Fibroblast of the aortic adventitia (primary cell): ENCODE measurements around the gene TMEM51. TPM values are rescaled to one million over a fixed set of nuclear protein-coding genes. Genes with fewer than 3 reads are reported as not detected.

Experiments used
- DNase-seq: peaks from one replicate; pipeline ENCODE4 v3.0.0-alpha.2; 2010; ENCODE audit warnings: low read depth
- H3K4me3 ChIP-seq: 2 replicates; pipeline ENCODE4 v1.5.1; 2011; ENCODE audit warnings: low read depth, mild to moderate bottlenecking, control low read depth, low read length, moderate library complexity
- CTCF ChIP-seq: IDR thresholded peaks from 2 replicates; pipeline ENCODE4 v1.5.1; 2011; ENCODE audit warnings: mild to moderate bottlenecking, low read length, control low read depth, inconsistent platforms; ENCODE audit not compliant: insufficient read depth
- total RNA-seq: library from RNA; depleted of rRNA; stranded (reverse); fragments of >200 nt; gene quantifications from 2 replicates; pipeline ENCODE4 v1.2.3, GENCODE V29; 2012; ENCODE audit warnings: low replicate concordance

Gene TMEM51
- total RNA-seq, 1 donor = 1.4 TPM

- no peak for DNase-seq
- TF ChIP-seq CTCF = no peak
These were observed 76.2 kb downstream of the TMEM51 start for GRCh38 chr1:15229707-15230131.

GRCh38 chr1:15231714-15232201 lies 78.2 kb downstream of the TMEM51 start:
- no peak overlapping the region for H3K4me3 ChIP-seq
- DNase-seq = no peak
- no peak for TF ChIP-seq CTCF

More at GRCh38 chr1:15229707-15230131, 76.2 kb downstream of the TMEM51 start:
- H3K4me3 ChIP-seq = no peak overlapping the region

GRCh38 chr1:15233689-15234088 lies 80.1 kb downstream of the TMEM51 start:
- no peak overlapping the region for H3K4me3 ChIP-seq
- no peak for TF ChIP-seq CTCF
- no peak for DNase-seq

- TF ChIP-seq CTCF = no peak
- DNase-seq = no peak
- H3K4me3 ChIP-seq = no peak overlapping the region
These were observed 82.8 kb downstream of the TMEM51 start for GRCh38 chr1:15236321-15236721.

- no peak for DNase-seq
- TF ChIP-seq CTCF = no peak
- no peak overlapping the region for H3K4me3 ChIP-seq
These were observed 83.2 kb downstream of the TMEM51 start for GRCh38 chr1:15236746-15237145.

- no peak for DNase-seq
These were observed 85.2 kb downstream of the TMEM51 start for GRCh38 chr1:15238789-15239188.

More at GRCh38 chr1:15238789-15239188, 85.2 kb downstream of the TMEM51 start:
- H3K4me3 ChIP-seq = no peak overlapping the region
- TF ChIP-seq CTCF = no peak
